ENCODE data around the gene CALML5.

Gene CALML5

GRCh38 chr10:5461203-5461588 is 38.2 kb downstream of the CALML5 start:
- no peak overlapping the region for H3K4me3 ChIP-seq (ENCODE audit: low read depth, low read length)
- H3K36me3 ChIP-seq (ENCODE audit: control insufficient read depth in 2 of 2, insufficient read depth in 1 of 2, low read length in 2 of 2), result peaks cover 25 to 55% of the 10 kb centered on the region in 2 experiments
- ChIA-PET CTCF (interaction anchor here (0.6 to 1.5 kb wide), 4 partner anchors 15 to 645 kb away, joined by 3 to 5 read pairs (median 4); no protein-coding TSS in a partner anchor), POLR2A (interaction anchor here (0.7 kb wide), 1 partner anchor 15 kb away, joined by 3 read pairs; no protein-coding TSS in a partner anchor)
- no peaks in the 10 kb centered on the region for H3K4me1 ChIP-seq (ENCODE audit: control insufficient read depth, insufficient read depth, low read length)
- no peaks in the 10 kb centered on the region for H3K9me3 ChIP-seq (ENCODE audit: control insufficient read depth, insufficient read depth, low read depth, low read length)
- H3K27ac ChIP-seq (ENCODE audit: extremely low read depth, low read depth, low read length), result no peak overlapping the region
- TF ChIP-seq ZNF175 (tag by site-specific recombination; IDR thresholded peaks at IDR 0.05), result no peak
- TF ChIP-seq ZNF394 (tag by site-specific recombination; IDR thresholded peaks at IDR 0.05; ENCODE audit: borderline replicate concordance), result no peak
- TF ChIP-seq ZBTB48 (tag by site-specific recombination; IDR thresholded peaks at IDR 0.05), result no peak
- TF ChIP-seq ZNF169 (tag by site-specific recombination; IDR thresholded peaks at IDR 0.05), result no peak
- no peak for TF ChIP-seq ZSCAN5A (tag by site-specific recombination; IDR thresholded peaks at IDR 0.05)
- TF ChIP-seq ZNF391 (tag by site-specific recombination; IDR thresholded peaks at IDR 0.05; ENCODE audit: borderline replicate concordance, low read depth), result no peak
- TF ChIP-seq ZNF621 (tag by site-specific recombination; IDR thresholded peaks at IDR 0.05), result no peak
- no peak for TF ChIP-seq MYNN (tag by site-specific recombination; IDR thresholded peaks at IDR 0.05; ENCODE audit: borderline replicate concordance)
- TF ChIP-seq ZBTB7A (tag by site-specific recombination; IDR thresholded peaks at IDR 0.05; ENCODE audit: low read depth), result no peak
- no peak for TF ChIP-seq TCF7L2 (IDR thresholded peaks at IDR 0.05; ENCODE audit: borderline replicate concordance, low read depth, low read length)
- no peak for TF ChIP-seq ZSCAN18 (tag by site-specific recombination; IDR thresholded peaks at IDR 0.05)
- TF ChIP-seq ZNF112 (tag by site-specific recombination; IDR thresholded peaks at IDR 0.05), result no peak

GRCh38 chr10:5460468-5461202 is 38.7 kb downstream of the CALML5 start:
- ChIA-PET CTCF (interaction anchor here (0.6 to 1.5 kb wide), 5 partner anchors 14 to 645 kb away, joined by 3 to 5 read pairs (median 3); no protein-coding TSS in a partner anchor), POLR2A (interaction anchor here (0.7 kb wide), 1 partner anchor 15 kb away, joined by 3 read pairs; no protein-coding TSS in a partner anchor)
- H3K4me3 ChIP-seq (ENCODE audit: low read depth, low read length), result no peak overlapping the region
- TF ChIP-seq ZNF449 (tag by site-specific recombination; IDR thresholded peaks at IDR 0.05) (no peak), ZNF211 (tag by site-specific recombination; IDR thresholded peaks at IDR 0.05; ENCODE audit: low read depth) (no peak), HOXD13 (CRISPR knock-in tag; IDR thresholded peaks at IDR 0.05; ENCODE audit: borderline replicate concordance) (no peak), GLIS2 (tag by site-specific recombination; IDR thresholded peaks at IDR 0.05) (no peak), ZNF23 (tag by site-specific recombination; IDR thresholded peaks at IDR 0.05; ENCODE audit: borderline replicate concordance) (no peak), ZNF639 (tag by site-specific recombination; IDR thresholded peaks at IDR 0.05) (no peak), ZFP37 (tag by site-specific recombination; IDR thresholded peaks at IDR 0.05) (no peak), YY1 (tag by site-specific recombination; IDR thresholded peaks at IDR 0.05) (no peak), ZNF302 (tag by site-specific recombination; IDR thresholded peaks at IDR 0.05; ENCODE audit: low read depth) (no peak), OSR2 (tag by site-specific recombination; IDR thresholded peaks at IDR 0.05) (no peak), PBX3 (CRISPR knock-in tag; IDR thresholded peaks at IDR 0.05) (no peak), HIC1 (tag by site-specific recombination; IDR thresholded peaks at IDR 0.05) (no peak), ZNF366 (tag by site-specific recombination; conservative IDR thresholded peaks at IDR 0.05) (no peak), OVOL3 (tag by site-specific recombination; IDR thresholded peaks at IDR 0.05) (no peak)
- peaks cover 30 to 60% of the 10 kb centered on the region in 2 experiments for H3K36me3 ChIP-seq (ENCODE audit: control insufficient read depth in 2 of 2, insufficient read depth in 1 of 2, low read length in 2 of 2)
- H3K9me3 ChIP-seq (ENCODE audit: control insufficient read depth, insufficient read depth, low read depth, low read length), result no peaks in the 10 kb centered on the region
- H3K4me1 ChIP-seq (ENCODE audit: control insufficient read depth, insufficient read depth, low read length), result no peaks in the 10 kb centered on the region
- H3K27ac ChIP-seq (ENCODE audit: extremely low read depth, low read depth, low read length), result no peak overlapping the region
